Endothelial cell of umbilical vein (primary cell): ENCODE results near the gene BCL11B.

Source experiments
- JUN ChIP-seq: IDR thresholded peaks from 2 replicates; pipeline ENCODE4 v1.6.1; 2011; ENCODE audit warnings: borderline replicate concordance, low read depth; ENCODE audit not compliant: insufficient read length, insufficient read depth
- MAX ChIP-seq: IDR thresholded peaks from 2 replicates; pipeline ENCODE4 v1.6.1; 2011; ENCODE audit not compliant: insufficient read depth, insufficient read length
- POLR2A ChIP-seq: IDR thresholded peaks from 2 replicates; pipeline ENCODE4 v1.6.1; 2012; ENCODE audit warnings: low read depth, mild to moderate bottlenecking, control low read depth, low read length
- TF ChIP-seq, protein P1 (sequence below), 2 donors: IDR thresholded peaks; 1 replicate in 1 of 2; 2 replicates in 1 of 2; pipeline ENCODE4 v1.5.1; 2011; ENCODE audit warnings: low read length in 2 of 2, mild to moderate bottlenecking in 2 of 2, moderate library complexity in 2 of 2, control low read depth in 1 of 2, inconsistent platforms in 1 of 2, low read depth in 1 of 2; ENCODE audit not compliant: insufficient read depth in 1 of 2; ENCODE audit errors: extremely low read depth in 1 of 2

- TF ChIP-seq, protein P1, sequence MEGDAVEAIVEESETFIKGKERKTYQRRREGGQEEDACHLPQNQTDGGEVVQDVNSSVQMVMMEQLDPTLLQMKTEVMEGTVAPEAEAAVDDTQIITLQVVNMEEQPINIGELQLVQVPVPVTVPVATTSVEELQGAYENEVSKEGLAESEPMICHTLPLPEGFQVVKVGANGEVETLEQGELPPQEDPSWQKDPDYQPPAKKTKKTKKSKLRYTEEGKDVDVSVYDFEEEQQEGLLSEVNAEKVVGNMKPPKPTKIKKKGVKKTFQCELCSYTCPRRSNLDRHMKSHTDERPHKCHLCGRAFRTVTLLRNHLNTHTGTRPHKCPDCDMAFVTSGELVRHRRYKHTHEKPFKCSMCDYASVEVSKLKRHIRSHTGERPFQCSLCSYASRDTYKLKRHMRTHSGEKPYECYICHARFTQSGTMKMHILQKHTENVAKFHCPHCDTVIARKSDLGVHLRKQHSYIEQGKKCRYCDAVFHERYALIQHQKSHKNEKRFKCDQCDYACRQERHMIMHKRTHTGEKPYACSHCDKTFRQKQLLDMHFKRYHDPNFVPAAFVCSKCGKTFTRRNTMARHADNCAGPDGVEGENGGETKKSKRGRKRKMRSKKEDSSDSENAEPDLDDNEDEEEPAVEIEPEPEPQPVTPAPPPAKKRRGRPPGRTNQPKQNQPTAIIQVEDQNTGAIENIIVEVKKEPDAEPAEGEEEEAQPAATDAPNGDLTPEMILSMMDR (IDR thresholded peaks at IDR 0.05; ENCODE audit: extremely low read depth in 1 of 2, insufficient read depth in 1 of 2, low read depth in 1 of 2, low read length in 2 of 2), result no peak
- TF ChIP-seq JUN (no peak), POLR2A (no peak), MAX (no peak)
Measured at GRCh38 chr14:99181241-99181640, 90.8 kb downstream of the BCL11B start.
